ENCODE measurements around the gene SLC25A3.

SLC25A3 gene

GRCh38 chr12:98592825-98593322, 612 bp upstream of the SLC25A3 start:
- TF ChIP-seq REST (IDR thresholded peaks at IDR 0.05; ENCODE audit: insufficient read depth in 1 of 2, low read depth in 2 of 2, low read length in 2 of 2), result no peak
- TF ChIP-seq POLR2AphosphoS5 (IDR thresholded peaks at IDR 0.05; ENCODE audit: low read depth, low read length), result no peak
- TF ChIP-seq FOXP2 (optimal IDR thresholded peaks at IDR 0.05; ENCODE audit: borderline replicate concordance, extremely low read depth, extremely low read length, insufficient read depth), result no peak
- no peak for TF ChIP-seq TAF1 (IDR thresholded peaks at IDR 0.05; ENCODE audit: borderline replicate concordance, insufficient read depth, low read length)
- no peak for TF ChIP-seq SIN3A (IDR thresholded peaks at IDR 0.05; ENCODE audit: borderline replicate concordance, insufficient read depth, low read length)

GRCh38 chr12:98594050-98594835, 757 bp downstream of the SLC25A3 start:
- TF ChIP-seq POLR2AphosphoS5 (IDR thresholded peaks at IDR 0.05; ENCODE audit: low read depth, low read length) (no peak; the same call in 1 of the 2 replicates), REST (IDR thresholded peaks at IDR 0.05; ENCODE audit: insufficient read depth in 1 of 2, low read depth in 2 of 2, low read length in 2 of 2) (no peak), TAF1 (IDR thresholded peaks at IDR 0.05; ENCODE audit: borderline replicate concordance, insufficient read depth, low read length) (no peak), FOXP2 (optimal IDR thresholded peaks at IDR 0.05; ENCODE audit: borderline replicate concordance, extremely low read depth, extremely low read length, insufficient read depth) (no peak)

- no peak for TF ChIP-seq FOXP2 (optimal IDR thresholded peaks at IDR 0.05; ENCODE audit: borderline replicate concordance, extremely low read depth, extremely low read length, insufficient read depth)
- no peak for TF ChIP-seq TAF1 (IDR thresholded peaks at IDR 0.05; ENCODE audit: borderline replicate concordance, insufficient read depth, low read length)
- no peak for TF ChIP-seq POLR2AphosphoS5 (IDR thresholded peaks at IDR 0.05; ENCODE audit: low read depth, low read length)
- TF ChIP-seq SIN3A (IDR thresholded peaks at IDR 0.05; ENCODE audit: borderline replicate concordance, insufficient read depth, low read length), result no peak
- no peak for TF ChIP-seq REST (IDR thresholded peaks at IDR 0.05; ENCODE audit: insufficient read depth in 1 of 2, low read depth in 2 of 2, low read length in 2 of 2)
Observed at GRCh38 chr12:98595243-98595988, 1.9 kb downstream of the SLC25A3 start.

- no peak for TF ChIP-seq SIN3A (IDR thresholded peaks at IDR 0.05; ENCODE audit: borderline replicate concordance, insufficient read depth, low read length)
- no peak for TF ChIP-seq TAF1 (IDR thresholded peaks at IDR 0.05; ENCODE audit: borderline replicate concordance, insufficient read depth, low read length)
- no peak for TF ChIP-seq FOXP2 (optimal IDR thresholded peaks at IDR 0.05; ENCODE audit: borderline replicate concordance, extremely low read depth, extremely low read length, insufficient read depth)
- no peak for TF ChIP-seq REST (IDR thresholded peaks at IDR 0.05; ENCODE audit: insufficient read depth in 1 of 2, low read depth in 2 of 2, low read length in 2 of 2)
- no peak for TF ChIP-seq POLR2AphosphoS5 (IDR thresholded peaks at IDR 0.05; ENCODE audit: low read depth, low read length)
Observed at GRCh38 chr12:98601924-98602323, 8.4 kb downstream of the SLC25A3 start.
